PC-3 (cell line): ENCODE measurements around the gene OGA. TPM values are rescaled to one million over a fixed set of nuclear protein-coding genes. Genes with fewer than 3 reads are reported as not detected.

ENCODE experiments used
- ATAC-seq: fragments of 200-7000 bp; cut with Tn5 transposase; 2 replicates; pipeline ENCODE4 v1.9.1; 2020; ENCODE audit warnings: mild to moderate bottlenecking, moderate library complexity
- BruUV-seq: library from RNA; stranded (reverse); fragments of 400-500 nt; replicated peaks from 2 replicates; lab custom pipeline; 2021; lab: Mats Ljungman, UMichigan
- CTCF ChIA-PET: fragments of 300-600 bp; sonication (Branson Sonifier 250); formaldehyde crosslinking; loops from one replicate; lab custom pipeline; 2022; ENCODE audit warnings: antibody characterized with exemption; lab: Charles Lee
- POLR2A ChIA-PET: fragments of 300-600 bp; sonication (Branson Sonifier 250); formaldehyde crosslinking; loops from one replicate; lab custom pipeline; 2022; ENCODE audit warnings: antibody characterized with exemption; ENCODE audit not compliant: unreplicated experiment; lab: Charles Lee
- DNase-seq: peaks from one replicate; pipeline ENCODE4 v3.0.0-alpha.2; 2015
- H2AFZ ChIP-seq: fragments of 300-600 bp; sonication (generic); 2 replicates; pipeline ENCODE4 v1.6.0; 2016; ENCODE audit warnings: antibody characterized with exemption, low read length
- H3F3A ChIP-seq: fragments of 300-600 bp; sonication (generic); one replicate; pipeline ENCODE4 v1.6.0; 2017; ENCODE audit warnings: antibody characterized with exemption, low read length, control low read depth, mild to moderate bottlenecking; ENCODE audit not compliant: unreplicated experiment
- H3K27ac ChIP-seq: fragments of 300-600 bp; sonication (generic); 2 replicates; pipeline ENCODE4 v1.5.1; 2016; ENCODE audit warnings: mild to moderate bottlenecking, low read length
- H3K27me3 ChIP-seq: fragments of 300-600 bp; sonication (generic); 2 replicates; pipeline ENCODE4 v1.6.1; 2016; ENCODE audit warnings: low read length, mixed read lengths
- H3K36me3 ChIP-seq: fragments of 300-600 bp; sonication (generic); 2 replicates; pipeline ENCODE4 v1.6.1; 2016; ENCODE audit warnings: low read depth, mixed run types, low read length, mixed read lengths
- H3K4me1 ChIP-seq: fragments of 300-600 bp; sonication (generic); 2 replicates; pipeline ENCODE4 v1.5.1; 2016; ENCODE audit warnings: low read length; ENCODE audit not compliant: insufficient read depth
- H3K4me2 ChIP-seq: fragments of 300-600 bp; sonication (generic); 2 replicates; pipeline ENCODE4 v1.6.0; 2016; ENCODE audit warnings: low read length
- H3K4me3 ChIP-seq: fragments of 300-600 bp; sonication (generic); 2 replicates; pipeline ENCODE4 v1.5.1; 2016; ENCODE audit warnings: mild to moderate bottlenecking, low read length, mixed read lengths
- H3K79me2 ChIP-seq: fragments of 300-600 bp; sonication (generic); 2 replicates; pipeline ENCODE4 v1.6.1; 2017; ENCODE audit warnings: low read length, mixed read lengths
- H3K9ac ChIP-seq: fragments of 300-600 bp; sonication (generic); 2 replicates; pipeline ENCODE4 v1.6.0; 2016; ENCODE audit warnings: mild to moderate bottlenecking, low read length
- H3K9me2 ChIP-seq: fragments of 300-600 bp; sonication (generic); replicated peaks from 2 replicates; pipeline ENCODE4 v1.6.1; 2016; ENCODE audit warnings: mixed run types, low read length, mixed read lengths
- H3K9me3 ChIP-seq: fragments of 300-600 bp; sonication (generic); 2 replicates; pipeline ENCODE4 v1.6.1; 2016; ENCODE audit warnings: low read length, mixed read lengths
- H4K20me1 ChIP-seq: fragments of 300-600 bp; sonication (generic); 2 replicates; pipeline ENCODE4 v1.6.1; 2016; ENCODE audit warnings: low read length, mixed read lengths
- CTCF ChIP-seq: fragments of 300-600 bp; sonication (generic); conservative IDR thresholded peaks from 2 replicates; pipeline ENCODE4 v1.5.1; 2017; ENCODE audit warnings: antibody characterized with exemption, low read depth, mild to moderate bottlenecking, low read length
- EZH2 ChIP-seq: fragments of 300-600 bp; sonication (generic); IDR thresholded peaks from one replicate; pipeline ENCODE4 v1.6.1; 2017; ENCODE audit warnings: antibody characterized with exemption, mild to moderate bottlenecking, low read length; ENCODE audit not compliant: unreplicated experiment
- EZH2phosphoT487 ChIP-seq: fragments of 300-600 bp; sonication (generic); IDR thresholded peaks from 2 replicates; pipeline ENCODE4 v1.6.1; 2018; ENCODE audit warnings: mild to moderate bottlenecking, antibody characterized with exemption, low read length, borderline replicate concordance
- intact Hi-C: fragments of 100-400 bp; cut with micrococcal nuclease; formaldehyde crosslinking; loops from 2 replicates; pipeline ENCODE4 v1.9.0; 2023
- total RNA-seq: library from RNA; depleted of rRNA; stranded (reverse); fragments of >200 nt; gene quantifications from 2 replicates; pipeline ENCODE4 v1.2.3, GENCODE V29; 2014

OGA gene
- total RNA-seq, 1 experiment from 2014 or later, result 42.7 TPM

DNA sequence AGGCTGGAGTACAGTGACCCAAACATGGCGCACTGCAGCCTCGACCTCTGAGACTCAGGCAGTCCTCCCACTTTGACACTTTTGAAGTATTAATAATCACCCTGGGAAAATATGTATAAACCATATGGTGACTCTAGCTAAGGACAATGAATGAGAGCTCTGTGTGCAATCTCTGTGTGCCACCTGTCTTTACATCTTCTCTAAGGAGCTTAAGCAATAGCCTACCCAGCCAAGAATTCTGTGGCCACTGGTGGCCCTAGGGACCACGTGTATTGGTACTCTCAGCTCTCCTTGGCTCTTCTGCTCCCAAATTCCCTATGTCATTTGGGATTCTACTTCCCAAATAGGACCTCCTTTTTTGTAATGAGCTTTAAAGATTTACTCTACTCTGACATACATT lies 66.0 kb downstream of the OGA start:
- Histone ChIP-seq H3K79me2 (no peaks in the 10 kb centered on the region), H3K36me3 (no peaks in the 10 kb centered on the region), H3K9me3 (no peaks in the 10 kb centered on the region), H3K27me3 (0 out of 2 replicates have a peak, but pooled peaks cover 5% of the 10 kb centered on the region), H3K9me2 (no peaks in the 10 kb centered on the region), H4K20me1 (no peaks in the 10 kb centered on the region), H3F3A (no peaks in the 10 kb centered on the region), H3K4me1 (no peaks in the 10 kb centered on the region), H2AFZ (no peak overlapping the region), H3K9ac (no peak overlapping the region), H3K27ac (no peak overlapping the region), H3K4me2 (no peak overlapping the region), H3K4me3 (no peak overlapping the region)
- DNase-seq (no peak), ATAC-seq (no peak)
- ChIA-PET POLR2A (no interaction called here), CTCF (no interaction called here)
- intact Hi-C loops, result no loop called here
- BruUV-seq, result no TSS peak
- no peak for TF ChIP-seq CTCF
- TF ChIP-seq EZH2phosphoT487, result no peak
- TF ChIP-seq EZH2, result no peak

- no peak for DNase-seq
- no peaks in the 10 kb centered on the region for H3K36me3 ChIP-seq
- TF ChIP-seq CTCF (0 out of 2 replicates have a peak, but pooled peaks have one; percentile 19), EZH2phosphoT487 (no peak), EZH2 (no peak)
- ATAC-seq, result no peak
- BruUV-seq, result no TSS peak
- H3K9me2 ChIP-seq, result no peaks in the 10 kb centered on the region
- H2AFZ ChIP-seq, result no peak overlapping the region
- H3F3A ChIP-seq, result no peaks in the 10 kb centered on the region
- no peaks in the 10 kb centered on the region for H3K9me3 ChIP-seq
- no peaks in the 10 kb centered on the region for H4K20me1 ChIP-seq
- H3K27ac ChIP-seq, result no peak overlapping the region
- H3K4me1 ChIP-seq, result no peaks in the 10 kb centered on the region
- POLR2A ChIA-PET, result no interaction called here
- no peaks in the 10 kb centered on the region for H3K79me2 ChIP-seq
- 0 out of 2 replicates have a peak, but pooled peaks cover 4% of the 10 kb centered on the region for H3K27me3 ChIP-seq
- intact Hi-C loops, result no loop called here
- H3K9ac ChIP-seq, result no peak overlapping the region
- no peak overlapping the region for H3K4me3 ChIP-seq
- CTCF ChIA-PET, result no interaction called here
- no peak overlapping the region for H3K4me2 ChIP-seq
These were observed 68.9 kb downstream of the OGA start for GRCh38 chr10:101749047-101750016.

- DNase-seq, result no peak
- Histone ChIP-seq H4K20me1 (no peaks in the 10 kb centered on the region), H3K27ac (no peak overlapping the region), H3K27me3 (no peaks in the 10 kb centered on the region), H3F3A (no peaks in the 10 kb centered on the region), H3K79me2 (no peaks in the 10 kb centered on the region), H3K9me2 (no peaks in the 10 kb centered on the region), H3K4me1 (no peaks in the 10 kb centered on the region), H3K9me3 (no peaks in the 10 kb centered on the region), H3K36me3 (no peaks in the 10 kb centered on the region), H3K4me3 (no peak overlapping the region), H2AFZ (no peak overlapping the region), H3K4me2 (no peak overlapping the region), H3K9ac (no peak overlapping the region)
- no TSS peak for BruUV-seq
- no peak for ATAC-seq
- POLR2A ChIA-PET, result no interaction called here
- CTCF ChIA-PET, result no interaction called here
- intact Hi-C loops, result no loop called here
- TF ChIP-seq EZH2phosphoT487, result no peak
These were observed 69.7 kb downstream of the OGA start for GRCh38 chr10:101748496-101748895.
